GM18867 (cell line): ENCODE measurements around the gene ZFP57.

ENCODE experiments used
- ATAC-seq: cut with Tn5 transposase; IDR thresholded peaks from one replicate; pipeline ENCODE4 v1.9.1; 2021; ENCODE audit warnings: mild to moderate bottlenecking, moderate library complexity; ENCODE audit not compliant: unreplicated experiment

Gene ZFP57

DNA sequence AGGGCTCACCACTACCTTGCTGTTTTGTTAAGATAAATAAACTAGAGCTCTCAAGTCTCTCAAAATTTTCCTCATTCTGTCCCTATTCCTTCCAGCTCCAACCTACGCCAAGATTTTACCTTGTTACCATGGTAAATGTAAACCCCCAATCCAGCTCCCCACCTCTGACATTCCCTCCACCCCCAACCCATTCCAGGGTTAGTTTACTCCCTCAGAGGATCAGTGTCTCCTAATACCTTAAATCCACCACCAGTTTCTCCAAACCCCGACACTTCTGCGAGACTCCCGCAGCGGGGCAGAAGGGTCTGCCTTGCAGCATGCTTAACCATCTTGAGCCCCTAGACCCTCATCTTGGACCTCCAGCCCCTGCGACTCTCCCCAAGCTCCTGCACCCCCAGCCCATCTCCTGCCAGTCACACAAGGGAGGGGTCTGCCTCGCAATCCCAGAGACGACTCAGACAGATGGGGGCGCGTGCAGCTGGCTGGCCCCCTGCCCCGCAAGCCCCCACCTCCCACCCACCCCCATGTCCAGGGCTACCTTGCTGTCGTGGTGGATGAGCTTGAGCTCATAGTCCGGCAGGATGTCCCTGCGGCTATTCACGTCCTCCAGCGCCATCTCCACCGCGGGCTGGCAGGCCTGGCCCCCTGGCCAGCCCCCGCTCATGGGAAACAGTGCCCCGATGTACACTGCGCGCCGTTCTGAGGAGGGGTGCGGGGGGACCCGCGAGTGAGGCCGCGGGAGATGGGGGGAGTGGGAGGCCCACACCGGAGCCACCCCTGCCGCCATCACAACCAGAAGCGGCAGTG, 53.8 kb downstream of the ZFP57 start:
- ATAC-seq: no peak

DNA sequence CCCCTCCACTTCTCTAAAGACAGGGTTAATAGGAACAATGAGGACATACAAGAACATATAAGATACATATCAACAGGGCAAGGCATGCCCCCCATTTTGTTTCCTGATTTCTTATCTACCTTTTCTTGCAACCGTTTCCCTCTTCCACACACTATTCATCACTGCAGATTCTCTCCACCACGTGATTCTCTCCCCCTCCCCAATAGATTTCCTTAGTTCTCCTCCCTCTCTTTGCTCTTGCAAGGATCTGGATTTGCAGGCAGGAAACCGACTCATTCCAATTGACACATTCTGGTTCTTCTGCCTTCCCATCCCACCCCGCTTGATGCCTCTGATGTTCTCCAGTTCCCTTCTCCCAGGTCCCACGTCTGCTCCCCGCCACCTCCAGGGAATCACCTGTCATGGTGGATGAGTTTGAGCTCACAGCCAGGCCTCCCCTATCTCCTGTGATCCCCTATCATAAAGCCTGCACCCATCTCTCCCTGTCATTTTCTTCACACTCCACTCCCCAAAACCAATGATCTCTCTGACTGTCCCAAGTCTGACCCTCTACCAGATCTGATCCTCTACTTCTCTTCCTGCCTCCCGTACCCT, 55.5 kb downstream of the ZFP57 start:
- no peak for ATAC-seq

DNA sequence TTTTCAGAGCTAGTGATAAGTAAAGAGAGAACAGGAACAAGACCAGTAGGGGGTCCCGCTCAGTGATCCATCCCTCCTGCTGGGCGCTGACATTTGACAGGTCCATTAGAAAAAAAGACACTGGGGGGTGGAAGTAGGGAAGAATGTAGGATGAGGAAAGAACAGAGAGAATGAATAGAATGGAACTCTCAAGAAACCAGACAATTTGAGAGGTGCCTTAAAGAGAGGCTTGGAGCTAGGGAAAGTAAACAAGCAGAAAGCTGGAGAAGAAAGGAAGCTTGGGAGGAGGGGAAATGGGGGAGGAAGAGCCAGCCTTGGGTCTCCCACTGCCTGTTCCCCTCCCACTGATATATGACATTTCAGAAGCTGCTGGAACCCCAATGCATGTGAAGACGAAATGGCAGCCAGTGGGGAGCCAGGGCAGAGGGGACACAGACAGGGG, 56.4 kb downstream of the ZFP57 start:
- no peak for ATAC-seq
